HEK293 (cell line): ENCODE measurements around the gene ODAD3.

Source experiments
- BCL11B ChIP-seq: fragments of 450-650 bp; formaldehyde crosslinking; IDR thresholded peaks from 2 replicates; pipeline ENCODE4 v1.5.1; 2016; ENCODE audit warnings: low read depth, missing biosample characterization, missing genetic modification characterization
- YY1 ChIP-seq: fragments of 450-650 bp; formaldehyde crosslinking; IDR thresholded peaks from 2 replicates; pipeline ENCODE4 v1.5.1; 2018; ENCODE audit warnings: missing biosample characterization, missing genetic modification characterization
- ZFHX2 ChIP-seq: fragments of 450-650 bp; formaldehyde crosslinking; conservative IDR thresholded peaks from 2 replicates; pipeline ENCODE4 v1.5.1; 2016; ENCODE audit warnings: missing biosample characterization, missing genetic modification characterization
- ZIC2 ChIP-seq: fragments of 450-650 bp; formaldehyde crosslinking; IDR thresholded peaks from 2 replicates; pipeline ENCODE4 v1.5.1; 2016; ENCODE audit warnings: missing biosample characterization, missing genetic modification characterization
- ZNF133 ChIP-seq: fragments of 450-650 bp; formaldehyde crosslinking; IDR thresholded peaks from 2 replicates; pipeline ENCODE4 v1.5.1; 2016; ENCODE audit warnings: missing biosample characterization, missing genetic modification characterization
- ZNF211 ChIP-seq: fragments of 450-650 bp; formaldehyde crosslinking; IDR thresholded peaks from 2 replicates; pipeline ENCODE4 v1.5.1; 2016; ENCODE audit warnings: low read depth, missing biosample characterization, missing genetic modification characterization
- ZNF248 ChIP-seq: fragments of 450-650 bp; formaldehyde crosslinking; IDR thresholded peaks from 2 replicates; pipeline ENCODE4 v1.5.1; 2017; ENCODE audit warnings: missing biosample characterization, missing genetic modification characterization
- ZNF394 ChIP-seq: fragments of 450-650 bp; formaldehyde crosslinking; IDR thresholded peaks from 2 replicates; pipeline ENCODE4 v1.5.1; 2016; ENCODE audit warnings: missing biosample characterization, missing genetic modification characterization, mild to moderate bottlenecking, moderate library complexity, borderline replicate concordance
- ZNF426 ChIP-seq: fragments of 450-650 bp; formaldehyde crosslinking; IDR thresholded peaks from 2 replicates; pipeline ENCODE4 v1.5.1; 2017; ENCODE audit warnings: missing biosample characterization, missing genetic modification characterization, mild to moderate bottlenecking, inconsistent platforms, moderate library complexity
- ZNF501 ChIP-seq: fragments of 450-650 bp; formaldehyde crosslinking; IDR thresholded peaks from 2 replicates; pipeline ENCODE4 v1.5.1; 2016; ENCODE audit warnings: missing biosample characterization, missing genetic modification characterization
- ZNF76 ChIP-seq: fragments of 450-650 bp; formaldehyde crosslinking; IDR thresholded peaks from 2 replicates; pipeline ENCODE4; 2016; ENCODE audit warnings: low read depth, missing biosample characterization, missing genetic modification characterization, borderline replicate concordance
- ZSCAN23 ChIP-seq: fragments of 450-650 bp; formaldehyde crosslinking; IDR thresholded peaks from 2 replicates; pipeline ENCODE4 v1.5.1; 2016; ENCODE audit warnings: missing biosample characterization, missing genetic modification characterization
- ZSCAN30 ChIP-seq: fragments of 450-650 bp; IDR thresholded peaks from 2 replicates; pipeline ENCODE4 v1.5.1; 2018; ENCODE audit warnings: missing biosample characterization, mild to moderate bottlenecking, missing genetic modification characterization, moderate library complexity
- TF ChIP-seq, protein P1 (sequence below): fragments of 450-650 bp; formaldehyde crosslinking; IDR thresholded peaks from 2 replicates; pipeline ENCODE4 v1.5.1; 2016; ENCODE audit warnings: missing biosample characterization, missing genetic modification characterization
- TF ChIP-seq, protein P2 (sequence below): fragments of 450-650 bp; formaldehyde crosslinking; IDR thresholded peaks from 2 replicates; pipeline ENCODE4 v1.5.1; 2016; ENCODE audit warnings: missing biosample characterization, missing genetic modification characterization
- TF ChIP-seq, protein P3 (sequence below): fragments of 450-650 bp; formaldehyde crosslinking; IDR thresholded peaks from 2 replicates; pipeline ENCODE4; 2016; ENCODE audit warnings: missing biosample characterization, missing genetic modification characterization
- TF ChIP-seq, protein P4 (sequence below): fragments of 450-650 bp; formaldehyde crosslinking; IDR thresholded peaks from 2 replicates; pipeline ENCODE4 v1.5.1; 2016; ENCODE audit warnings: missing biosample characterization, missing genetic modification characterization
- TF ChIP-seq, protein P5 (sequence below): fragments of 450-650 bp; formaldehyde crosslinking; IDR thresholded peaks from 2 replicates; pipeline ENCODE4 v1.5.1; 2016; ENCODE audit warnings: missing biosample characterization, missing genetic modification characterization
- TF ChIP-seq, protein P6 (sequence below): sonication (generic); formaldehyde crosslinking; IDR thresholded peaks from 2 replicates; pipeline ENCODE4 v1.8.1; 2022; ENCODE audit warnings: mild to moderate bottlenecking, moderate library complexity, missing genetic modification reagents

The ODAD3 gene

DNA sequence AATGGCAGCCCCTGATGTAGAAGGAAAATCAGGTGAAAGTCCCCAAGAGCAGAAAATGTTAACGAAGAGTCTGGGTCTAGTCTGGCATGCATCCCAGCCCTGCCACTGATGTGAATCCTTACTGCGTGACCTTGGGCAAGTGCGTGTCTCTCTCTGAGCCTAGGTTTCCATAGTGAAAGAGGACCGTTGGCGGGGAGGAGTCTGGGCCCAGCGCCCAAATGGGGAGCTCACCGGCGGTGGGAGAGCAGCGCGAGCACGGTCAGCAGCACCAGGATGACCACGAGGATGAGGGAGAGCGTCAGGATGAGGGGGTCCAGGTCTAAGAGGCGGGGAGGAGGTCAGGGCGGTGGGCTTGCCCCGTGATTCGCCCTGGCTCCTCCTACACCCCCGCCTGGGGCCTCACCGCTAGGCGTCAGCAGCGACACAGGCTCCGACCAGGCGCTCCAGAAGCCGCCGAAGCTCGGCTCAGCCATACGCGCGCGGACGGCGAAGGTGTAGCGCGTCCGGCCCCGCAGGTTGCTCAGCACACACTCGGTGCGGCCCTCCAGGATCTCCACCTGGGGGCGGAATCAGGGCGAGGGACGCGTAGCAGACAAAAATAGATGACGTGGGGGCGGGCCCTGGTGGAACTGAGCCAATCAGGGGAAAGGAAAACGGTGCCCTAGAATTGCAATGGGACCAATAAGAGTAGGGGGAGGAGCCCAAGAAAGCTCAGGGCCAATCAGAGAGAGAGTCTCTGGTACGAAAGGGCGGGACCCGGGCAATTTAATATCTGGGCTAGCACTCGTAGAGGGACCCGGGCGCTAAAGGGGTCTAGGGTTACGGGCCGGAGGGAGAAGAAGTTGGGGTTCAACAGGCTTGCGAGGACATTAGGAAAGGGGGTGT is 54.0 kb downstream of the ODAD3 start (continued):
- TF ChIP-seq YY1 (tag by site-specific recombination) (peak; percentile 12; the same call in 1 of the 2 replicates), ZNF248 (tag by site-specific recombination) (no peak), ZNF76 (tag by site-specific recombination) (no peak), ZNF501 (peak; percentile 29; the same call in 1 of the 2 replicates), ZNF394 (tag by site-specific recombination) (peak; percentile 44; the same call in 1 of the 2 replicates), ZNF426 (tag by site-specific recombination) (no peak), ZIC2 (tag by site-specific recombination) (peak; percentile 70), ZSCAN23 (tag by site-specific recombination) (peak; percentile 37; the same call in 1 of the 2 replicates), BCL11B (tag by site-specific recombination) (peak; percentile 28; the same call in 1 of the 2 replicates), ZNF133 (no peak), ZFHX2 (tag by site-specific recombination) (peak; percentile 78), ZNF211 (tag by site-specific recombination) (no peak), ZSCAN30 (tag by site-specific recombination) (peak; percentile 37; the same call in 1 of the 2 replicates)
- TF ChIP-seq, protein P1, sequence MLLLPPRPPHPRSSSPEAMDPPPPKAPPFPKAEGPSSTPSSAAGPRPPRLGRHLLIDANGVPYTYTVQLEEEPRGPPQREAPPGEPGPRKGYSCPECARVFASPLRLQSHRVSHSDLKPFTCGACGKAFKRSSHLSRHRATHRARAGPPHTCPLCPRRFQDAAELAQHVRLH (tag by site-specific recombination), result 0 out of 2 replicates have a peak, but pooled peaks have one; percentile 8
- TF ChIP-seq, protein P2, sequence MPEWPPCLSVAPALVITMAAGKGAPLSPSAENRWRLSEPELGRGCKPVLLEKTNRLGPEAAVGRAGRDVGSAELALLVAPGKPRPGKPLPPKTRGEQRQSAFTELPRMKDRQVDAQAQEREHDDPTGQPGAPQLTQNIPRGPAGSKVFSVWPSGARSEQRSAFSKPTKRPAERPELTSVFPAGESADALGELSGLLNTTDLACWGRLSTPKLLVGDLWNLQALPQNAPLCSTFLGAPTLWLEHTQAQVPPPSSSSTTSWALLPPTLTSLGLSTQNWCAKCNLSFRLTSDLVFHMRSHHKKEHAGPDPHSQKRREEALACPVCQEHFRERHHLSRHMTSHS, result no peak; the same call in 1 of the 2 replicates
- TF ChIP-seq, protein P3, sequence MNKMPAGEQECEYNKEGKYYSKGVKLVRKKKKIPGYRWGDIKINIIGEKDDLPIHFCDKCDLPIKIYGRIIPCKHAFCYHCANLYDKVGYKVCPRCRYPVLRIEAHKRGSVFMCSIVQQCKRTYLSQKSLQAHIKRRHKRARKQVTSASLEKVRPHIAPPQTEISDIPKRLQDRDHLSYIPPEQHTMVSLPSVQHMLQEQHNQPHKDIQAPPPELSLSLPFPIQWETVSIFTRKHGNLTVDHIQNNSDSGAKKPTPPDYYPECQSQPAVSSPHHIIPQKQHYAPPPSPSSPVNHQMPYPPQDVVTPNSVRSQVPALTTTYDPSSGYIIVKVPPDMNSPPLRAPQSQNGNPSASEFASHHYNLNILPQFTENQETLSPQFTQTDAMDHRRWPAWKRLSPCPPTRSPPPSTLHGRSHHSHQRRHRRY (tag by site-specific recombination), result 0 out of 2 replicates have a peak, but pooled peaks have one; percentile 51
- TF ChIP-seq, protein P4, sequence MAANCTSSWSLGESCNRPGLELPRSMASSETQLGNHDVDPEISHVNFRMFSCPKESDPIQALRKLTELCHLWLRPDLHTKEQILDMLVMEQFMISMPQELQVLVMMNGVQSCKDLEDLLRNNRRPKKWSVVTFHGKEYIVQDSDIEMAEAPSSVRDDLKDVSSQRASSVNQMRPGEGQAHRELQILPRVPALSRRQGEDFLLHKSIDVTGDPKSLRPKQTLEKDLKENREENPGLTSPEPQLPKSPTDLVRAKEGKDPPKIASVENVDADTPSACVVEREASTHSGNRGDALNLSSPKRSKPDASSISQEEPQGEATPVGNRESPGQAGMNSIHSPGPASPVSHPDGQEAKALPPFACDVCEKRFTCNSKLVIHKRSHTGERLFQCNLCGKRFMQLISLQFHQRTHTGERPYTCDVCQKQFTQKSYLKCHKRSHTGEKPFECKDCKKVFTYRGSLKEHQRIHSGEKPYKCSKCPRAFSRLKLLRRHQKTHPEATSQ (tag by site-specific recombination), result 0 out of 2 replicates have a peak, but pooled peaks have one; percentile 13
- TF ChIP-seq, protein P5, sequence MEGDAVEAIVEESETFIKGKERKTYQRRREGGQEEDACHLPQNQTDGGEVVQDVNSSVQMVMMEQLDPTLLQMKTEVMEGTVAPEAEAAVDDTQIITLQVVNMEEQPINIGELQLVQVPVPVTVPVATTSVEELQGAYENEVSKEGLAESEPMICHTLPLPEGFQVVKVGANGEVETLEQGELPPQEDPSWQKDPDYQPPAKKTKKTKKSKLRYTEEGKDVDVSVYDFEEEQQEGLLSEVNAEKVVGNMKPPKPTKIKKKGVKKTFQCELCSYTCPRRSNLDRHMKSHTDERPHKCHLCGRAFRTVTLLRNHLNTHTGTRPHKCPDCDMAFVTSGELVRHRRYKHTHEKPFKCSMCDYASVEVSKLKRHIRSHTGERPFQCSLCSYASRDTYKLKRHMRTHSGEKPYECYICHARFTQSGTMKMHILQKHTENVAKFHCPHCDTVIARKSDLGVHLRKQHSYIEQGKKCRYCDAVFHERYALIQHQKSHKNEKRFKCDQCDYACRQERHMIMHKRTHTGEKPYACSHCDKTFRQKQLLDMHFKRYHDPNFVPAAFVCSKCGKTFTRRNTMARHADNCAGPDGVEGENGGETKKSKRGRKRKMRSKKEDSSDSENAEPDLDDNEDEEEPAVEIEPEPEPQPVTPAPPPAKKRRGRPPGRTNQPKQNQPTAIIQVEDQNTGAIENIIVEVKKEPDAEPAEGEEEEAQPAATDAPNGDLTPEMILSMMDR (tag by site-specific recombination), result peak; percentile 97
- TF ChIP-seq, protein P6, sequence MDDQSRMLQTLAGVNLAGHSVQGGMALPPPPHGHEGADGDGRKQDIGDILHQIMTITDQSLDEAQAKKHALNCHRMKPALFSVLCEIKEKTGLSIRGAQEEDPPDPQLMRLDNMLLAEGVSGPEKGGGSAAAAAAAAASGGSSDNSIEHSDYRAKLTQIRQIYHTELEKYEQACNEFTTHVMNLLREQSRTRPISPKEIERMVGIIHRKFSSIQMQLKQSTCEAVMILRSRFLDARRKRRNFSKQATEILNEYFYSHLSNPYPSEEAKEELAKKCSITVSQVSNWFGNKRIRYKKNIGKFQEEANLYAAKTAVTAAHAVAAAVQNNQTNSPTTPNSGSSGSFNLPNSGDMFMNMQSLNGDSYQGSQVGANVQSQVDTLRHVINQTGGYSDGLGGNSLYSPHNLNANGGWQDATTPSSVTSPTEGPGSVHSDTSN (CRISPR knock-in tag), result 0 out of 2 replicates have a peak, but pooled peaks have one; percentile 51
